ENCODE data around the gene GDI1. TPM values are rescaled to one million over a fixed set of nuclear protein-coding genes. Genes with fewer than 3 reads are reported as not detected.
A peak's percentile ranks its signal among the peaks of the same experiment; 100 is the strongest.

The GDI1 gene
- total RNA-seq, 1 experiment from 2014 or later: 96.1 TPM

GRCh38 chrX:154477891-154478477, 41.0 kb downstream of the GDI1 start:
- no peaks in the 10 kb centered on the region for H3K9me2 ChIP-seq (replicated peaks; ENCODE audit: low read length)
- ATAC-seq (peak; percentile 9), DNase-seq (no peak)
- peak overlapping the region; percentile 72 for H3K4me3 ChIP-seq (ENCODE audit: low read length)
- POLR2A ChIA-PET (ENCODE audit: unreplicated experiment): interaction anchor here (1.0 kb wide), 1 partner anchor 12 kb away, joined by 4 read pairs; the partner anchor contains the start of gene SLC10A3
- peak overlapping the region; percentile 60 for H3K9ac ChIP-seq (ENCODE audit: low read length)
- intact Hi-C loops (cut with micrococcal nuclease): loop anchor here (5.0 kb wide), 1 partner anchor 36 kb away; the partner anchor contains the start of gene FAM50A
- H3K27ac ChIP-seq (ENCODE audit: low read length): no peak overlapping the region
- H3K4me1 ChIP-seq (ENCODE audit: insufficient read depth, low read length): peaks cover 12% of the 10 kb centered on the region
- no peaks in the 10 kb centered on the region for H3F3A ChIP-seq (ENCODE audit: low read length, unreplicated experiment)
- 0 out of 2 replicates have a peak, but pooled peaks cover 4% of the 10 kb centered on the region for H3K79me2 ChIP-seq (ENCODE audit: low read length)
- H3K9me3 ChIP-seq (ENCODE audit: low read length): no peaks in the 10 kb centered on the region
- H4K20me1 ChIP-seq (ENCODE audit: low read length): no peaks in the 10 kb centered on the region
- H3K27me3 ChIP-seq (ENCODE audit: low read length): no peaks in the 10 kb centered on the region
- TF ChIP-seq EZH2phosphoT487 (IDR thresholded peaks at IDR 0.05; ENCODE audit: borderline replicate concordance, low read length): no peak
- no peak for TF ChIP-seq EZH2 (IDR thresholded peaks at IDR 0.05; ENCODE audit: low read length, unreplicated experiment)
- no peak for TF ChIP-seq CTCF (conservative IDR thresholded peaks at IDR 0.05; ENCODE audit: low read depth, low read length)
- CTCF ChIA-PET: no interaction called here
- BruUV-seq (replicated peaks): TSS peak; percentile 94
- H3K36me3 ChIP-seq (ENCODE audit: low read depth, low read length): no peaks in the 10 kb centered on the region
- peak overlapping the region; percentile 94 for H3K4me2 ChIP-seq (ENCODE audit: low read length)
- H2AFZ ChIP-seq (ENCODE audit: low read length): peak overlapping the region; percentile 90

- no peaks in the 10 kb centered on the region for H3K9me3 ChIP-seq (ENCODE audit: low read length)
- no peaks in the 10 kb centered on the region for H3K27me3 ChIP-seq (ENCODE audit: low read length)
- peak within 1 kb of the TSS; percentile 94 for H3K4me2 ChIP-seq (ENCODE audit: low read length)
- TSS peak; percentile 25 for BruUV-seq (replicated peaks)
- H3K9ac ChIP-seq (ENCODE audit: low read length): peak within 1 kb of the TSS; percentile 60
- H3K27ac ChIP-seq (ENCODE audit: low read length): no peak within 1 kb of the TSS
- CTCF ChIA-PET: no interaction called here
- peak within 1 kb of the TSS; percentile 72 for H3K4me3 ChIP-seq (ENCODE audit: low read length)
- peak; percentile 89 for ATAC-seq
- H3K79me2 ChIP-seq (ENCODE audit: low read length): peaks cover 6% of the 10 kb centered on the region; the same call in 1 of the 2 replicates
- H3K36me3 ChIP-seq (ENCODE audit: low read depth, low read length): peaks cover 2% of the 10 kb centered on the region; the same call in 1 of the 2 replicates
- no peaks in the 10 kb centered on the region for H3K9me2 ChIP-seq (replicated peaks; ENCODE audit: low read length)
- intact Hi-C loops (cut with micrococcal nuclease): loop anchor here (5.0 kb wide), 1 partner anchor 37 kb away; the partner anchor contains the start of gene FAM50A
- no peaks in the 10 kb centered on the region for H3F3A ChIP-seq (ENCODE audit: low read length, unreplicated experiment)
- H2AFZ ChIP-seq (ENCODE audit: low read length): peak within 1 kb of the TSS; percentile 90
- no peaks in the 10 kb centered on the region for H4K20me1 ChIP-seq (ENCODE audit: low read length)
- POLR2A ChIA-PET (ENCODE audit: unreplicated experiment): interaction anchor here (1.0 kb wide), 1 partner anchor 11 kb away, joined by 4 read pairs; the partner anchor contains the start of gene SLC10A3
- no peak for TF ChIP-seq CTCF (conservative IDR thresholded peaks at IDR 0.05; ENCODE audit: low read depth, low read length)
- DNase-seq: peak; percentile 87
- peaks cover 12% of the 10 kb centered on the region for H3K4me1 ChIP-seq (ENCODE audit: insufficient read depth, low read length)
Observed at GRCh38 chrX:154478728-154479622, 42.0 kb downstream of the GDI1 start, which contains the start of gene LAGE3. Gene LAGE3, minus strand, starts transcription at chrX:154479281. Its CDS starts 366 bp downstream, at chrX:154478915.

All from PC-3 (cell line).